ENCODE measurements around the gene EARS2.

- TF ChIP-seq NR2C2 (IDR thresholded peaks at IDR 0.05; ENCODE audit: borderline replicate concordance, control insufficient read depth, insufficient read length, low read depth) (no peak), CREM (IDR thresholded peaks at IDR 0.05; ENCODE audit: low read depth) (no peak), RFX5 (IDR thresholded peaks at IDR 0.05; ENCODE audit: low read depth, low read length) (no peak)
Measured at GRCh38 chr16:23500212-23500861, 56.8 kb downstream of the EARS2 start.

All from GM12878 (cell line).